WTC11 (cell line): ENCODE measurements around the gene DCAF16. TPM values are rescaled to one million over a fixed set of nuclear protein-coding genes. Genes with fewer than 3 reads are reported as not detected.
A peak's percentile ranks its signal among the peaks of the same experiment; 100 is the strongest.

Experiments
- ATAC-seq: fragments of 200-7000 bp; cut with Tn5 transposase; 2 replicates; pipeline ENCODE4 v1.10.0; 2021; ENCODE audit warnings: mild to moderate bottlenecking, moderate library complexity
- CTCF ChIA-PET: fragments of 300-600 bp; sonication (Branson Sonifier 250); formaldehyde crosslinking; loops from one replicate; lab custom pipeline; 2021; ENCODE audit warnings: antibody characterized with exemption; lab: Charles Lee
- POLR2A ChIA-PET: fragments of 350-600 bp; sonication (Branson Sonifier 250); formaldehyde crosslinking; loops from one replicate; lab custom pipeline; 2021; ENCODE audit warnings: antibody characterized with exemption; lab: Charles Lee
- DNase-seq: peaks from one replicate; pipeline ENCODE4 v3.0.0; 2021; ENCODE audit warnings: low spot score
- H3K27ac Mint-ChIP-seq: 2 replicates; pipeline ENCODE4 v1.8.0; 2021; ENCODE audit warnings: mixed read lengths
- H3K27me3 Mint-ChIP-seq: 2 replicates; pipeline ENCODE4 v1.8.0; 2021; ENCODE audit warnings: low read depth, mild to moderate bottlenecking, moderate library complexity, mixed read lengths
- H3K36me3 Mint-ChIP-seq: 2 replicates; pipeline ENCODE4 v1.8.0; 2021; ENCODE audit warnings: mixed read lengths
- H3K4me1 Mint-ChIP-seq: 2 replicates; pipeline ENCODE4 v1.8.0; 2022; ENCODE audit warnings: mixed read lengths
- H3K4me3 Mint-ChIP-seq: 2 replicates; pipeline ENCODE4 v1.8.0; 2021; ENCODE audit warnings: mild to moderate bottlenecking, moderate library complexity, mixed read lengths
- H3K9me3 Mint-ChIP-seq: 2 replicates; pipeline ENCODE4 v1.8.0; 2021; ENCODE audit warnings: mixed read lengths
- ATF6 ChIP-seq: sonication (generic); formaldehyde crosslinking; IDR thresholded peaks from 2 replicates; pipeline ENCODE4 v1.8.1; 2023; ENCODE audit warnings: mild to moderate bottlenecking, missing genetic modification reagents
- CREB1 ChIP-seq: sonication (generic); formaldehyde crosslinking; IDR thresholded peaks from 2 replicates; pipeline ENCODE4 v1.8.0; 2023; ENCODE audit warnings: mild to moderate bottlenecking, missing genetic modification reagents
- CTCF ChIP-seq: fragments of 200-600 bp; IDR thresholded peaks from 2 replicates; pipeline ENCODE4 v1.8.0; 2022; ENCODE audit warnings: antibody characterized with exemption
- ESRRA ChIP-seq: sonication (generic); formaldehyde crosslinking; IDR thresholded peaks from 2 replicates; pipeline ENCODE4 v1.8.1; 2022; ENCODE audit warnings: mild to moderate bottlenecking, missing genetic modification reagents, borderline replicate concordance
- JAZF1 ChIP-seq: fragments of 250-450 bp; sonication (Bioruptor Pico); IDR thresholded peaks from 2 replicates; pipeline ENCODE4 v1.9.0; 2021; ENCODE audit warnings: moderate library complexity, mild to moderate bottlenecking, inconsistent platforms
- NR1H2 ChIP-seq: sonication (generic); formaldehyde crosslinking; IDR thresholded peaks from 2 replicates; pipeline ENCODE4 v1.9.0; 2021; ENCODE audit warnings: mild to moderate bottlenecking, moderate library complexity, missing genetic modification reagents
- NR2C2 ChIP-seq: sonication (generic); formaldehyde crosslinking; IDR thresholded peaks from 2 replicates; pipeline ENCODE4 v1.8.0; 2022; ENCODE audit warnings: mild to moderate bottlenecking, missing genetic modification reagents
- NR3C1 ChIP-seq: sonication (generic); formaldehyde crosslinking; conservative IDR thresholded peaks from 2 replicates; pipeline ENCODE4 v1.8.1; 2023; ENCODE audit warnings: low read depth, mild to moderate bottlenecking, missing genetic modification reagents
- PREB ChIP-seq: sonication (generic); formaldehyde crosslinking; IDR thresholded peaks from 2 replicates; pipeline ENCODE4 v1.8.1; 2022; ENCODE audit warnings: mild to moderate bottlenecking, missing genetic modification reagents, moderate library complexity, borderline replicate concordance
- RELA ChIP-seq: sonication (generic); formaldehyde crosslinking; IDR thresholded peaks from 2 replicates; pipeline ENCODE4 v1.8.1; 2022; ENCODE audit warnings: missing genetic modification reagents, mild to moderate bottlenecking, borderline replicate concordance
- RORB ChIP-seq: fragments of 250-450 bp; sonication (Bioruptor Pico); IDR thresholded peaks from 2 replicates; pipeline ENCODE4 v1.9.0; 2021; ENCODE audit warnings: mild to moderate bottlenecking
- SOX15 ChIP-seq: fragments of 250-450 bp; sonication (Bioruptor Pico); IDR thresholded peaks from 2 replicates; pipeline ENCODE4 v1.9.0; 2021; ENCODE audit warnings: mild to moderate bottlenecking
- STAT6 ChIP-seq: sonication (generic); formaldehyde crosslinking; conservative IDR thresholded peaks from 2 replicates; pipeline ENCODE4 v1.8.1; 2023; ENCODE audit warnings: mild to moderate bottlenecking, low read depth, missing genetic modification reagents, moderate library complexity
- TEAD1 ChIP-seq: sonication (generic); formaldehyde crosslinking; IDR thresholded peaks from 2 replicates; pipeline ENCODE4 v1.8.0; 2022; ENCODE audit warnings: mild to moderate bottlenecking, missing genetic modification reagents
- USF1 ChIP-seq: sonication (generic); formaldehyde crosslinking; IDR thresholded peaks from 2 replicates; pipeline ENCODE4 v1.8.0; 2022; ENCODE audit warnings: mild to moderate bottlenecking, missing genetic modification reagents
- USF2 ChIP-seq: sonication (generic); formaldehyde crosslinking; IDR thresholded peaks from 2 replicates; pipeline ENCODE4 v1.8.1; 2023; ENCODE audit warnings: mild to moderate bottlenecking, missing genetic modification reagents, moderate library complexity
- ZNF121 ChIP-seq: sonication (generic); formaldehyde crosslinking; IDR thresholded peaks from 2 replicates; pipeline ENCODE4 v1.8.0; 2023; ENCODE audit warnings: missing genetic modification reagents
- ZNF138 ChIP-seq: sonication (generic); formaldehyde crosslinking; conservative IDR thresholded peaks from 2 replicates; pipeline ENCODE4 v1.8.1; 2022; ENCODE audit warnings: mild to moderate bottlenecking, moderate library complexity, missing genetic modification reagents
- ZNF671 ChIP-seq: fragments of 250-450 bp; sonication (Bioruptor Pico); IDR thresholded peaks from 2 replicates; pipeline ENCODE4 v1.8.0; 2021; ENCODE audit warnings: mild to moderate bottlenecking
- ZSCAN18 ChIP-seq: fragments of 250-450 bp; sonication (Bioruptor Pico); IDR thresholded peaks from 2 replicates; pipeline ENCODE4 v2.1.2; 2022; ENCODE audit warnings: mild to moderate bottlenecking, moderate library complexity
- total RNA-seq: library from RNA; stranded (reverse); gene quantifications from 3 replicates; pipeline ENCODE4 v1.2.3, GENCODE V29; 2021

DCAF16 gene
- total RNA-seq, 1 experiment from 2014 or later, result 53.6 TPM

GRCh38 chr4:17817027-17817426 is 6.5 kb upstream of the DCAF16 start:
- ATAC-seq, result peak; percentile 67
- H3K9me3 Mint-ChIP-seq, result no peaks in the 10 kb centered on the region
- H3K27ac Mint-ChIP-seq, result no peak overlapping the region
- no peak for DNase-seq
- ChIA-PET CTCF (interaction anchor here (0.5 to 1.7 kb wide), 14 partner anchors 8 to 776 kb away, joined by 3 to 7 read pairs (median 3); partner anchors contain the start of genes FAM184B and LAP3), POLR2A (no interaction called here)
- peaks cover 41% of the 10 kb centered on the region for H3K36me3 Mint-ChIP-seq
- H3K27me3 Mint-ChIP-seq, result no peaks in the 10 kb centered on the region
- TF ChIP-seq RELA (CRISPR knock-in tag) (no peak), TEAD1 (CRISPR knock-in tag) (no peak), ZNF121 (CRISPR knock-in tag) (no peak), ZSCAN18 (CRISPR knock-in tag) (no peak), JAZF1 (no peak), NR1H2 (CRISPR knock-in tag) (no peak), USF2 (CRISPR knock-in tag) (no peak), ESRRA (no peak), STAT6 (CRISPR knock-in tag) (no peak), ATF6 (CRISPR knock-in tag) (no peak), NR2C2 (no peak)
- H3K4me3 Mint-ChIP-seq, result no peak overlapping the region
- H3K4me1 Mint-ChIP-seq, result peaks cover 10% of the 10 kb centered on the region

- Mint-ChIP-seq H3K9me3 (no peaks in the 10 kb centered on the region), H3K4me1 (peaks cover 11% of the 10 kb centered on the region), H3K4me3 (no peak overlapping the region), H3K27me3 (no peaks in the 10 kb centered on the region), H3K36me3 (peaks cover 37% of the 10 kb centered on the region), H3K27ac (no peak overlapping the region)
- ChIA-PET CTCF (interaction anchor here (0.8 to 1.7 kb wide), 6 partner anchors 8 to 239 kb away, joined by 3 to 7 read pairs (median 4); partner anchors contain the start of gene LAP3), POLR2A (no interaction called here)
- no peak for ATAC-seq
- no peak for DNase-seq
- TF ChIP-seq PREB (CRISPR knock-in tag) (no peak), CTCF (no peak), RORB (CRISPR knock-in tag) (no peak), NR1H2 (CRISPR knock-in tag) (no peak), CREB1 (CRISPR knock-in tag) (no peak), NR3C1 (CRISPR knock-in tag) (no peak), ZNF138 (CRISPR knock-in tag) (no peak), USF1 (no peak), ZNF121 (CRISPR knock-in tag) (no peak), SOX15 (CRISPR knock-in tag) (no peak), ZNF671 (no peak)
Measured at GRCh38 chr4:17816142-17816541, 5.6 kb upstream of the DCAF16 start.
